GM12875 (cell line): ENCODE measurements around the gene ZNF468.
"Not testable (repeated sequence)": the region's sequence is repeated elsewhere in the genome, so short reads cannot be mapped to it uniquely, and the experiment has no call there.

Source experiments
- H3K4me3 ChIP-seq: one replicate; pipeline ENCODE4 v1.5.1; 2011; ENCODE audit warnings: low read depth, low read length, control low read depth
- TF ChIP-seq, protein P1 (sequence below): IDR thresholded peaks from 2 replicates; pipeline ENCODE4 v1.5.1; 2011; ENCODE audit warnings: low read depth, mild to moderate bottlenecking, control low read depth, inconsistent platforms, low read length, moderate library complexity, borderline replicate concordance; ENCODE audit not compliant: insufficient read depth

ZNF468 gene

DNA sequence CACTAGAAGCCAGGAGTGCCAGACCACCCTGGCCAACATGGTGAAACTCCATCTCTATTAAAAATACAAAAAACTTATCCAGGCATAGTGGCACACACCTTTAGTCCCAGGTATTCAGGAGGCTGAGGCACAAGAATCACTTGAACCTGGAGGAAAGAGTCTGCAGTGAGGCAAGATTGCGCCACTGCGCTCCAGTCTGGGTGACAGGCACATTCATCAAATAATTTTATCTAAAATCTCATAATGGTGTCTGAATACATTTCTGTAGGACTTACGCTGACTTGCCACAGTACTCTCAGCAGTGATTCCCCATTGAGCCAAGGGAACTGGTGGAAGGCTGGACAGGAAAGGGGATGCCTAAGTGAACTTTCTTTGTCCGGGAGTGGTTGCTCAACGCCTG lies 31.7 kb downstream of the ZNF468 start:
- TF ChIP-seq, protein P1, sequence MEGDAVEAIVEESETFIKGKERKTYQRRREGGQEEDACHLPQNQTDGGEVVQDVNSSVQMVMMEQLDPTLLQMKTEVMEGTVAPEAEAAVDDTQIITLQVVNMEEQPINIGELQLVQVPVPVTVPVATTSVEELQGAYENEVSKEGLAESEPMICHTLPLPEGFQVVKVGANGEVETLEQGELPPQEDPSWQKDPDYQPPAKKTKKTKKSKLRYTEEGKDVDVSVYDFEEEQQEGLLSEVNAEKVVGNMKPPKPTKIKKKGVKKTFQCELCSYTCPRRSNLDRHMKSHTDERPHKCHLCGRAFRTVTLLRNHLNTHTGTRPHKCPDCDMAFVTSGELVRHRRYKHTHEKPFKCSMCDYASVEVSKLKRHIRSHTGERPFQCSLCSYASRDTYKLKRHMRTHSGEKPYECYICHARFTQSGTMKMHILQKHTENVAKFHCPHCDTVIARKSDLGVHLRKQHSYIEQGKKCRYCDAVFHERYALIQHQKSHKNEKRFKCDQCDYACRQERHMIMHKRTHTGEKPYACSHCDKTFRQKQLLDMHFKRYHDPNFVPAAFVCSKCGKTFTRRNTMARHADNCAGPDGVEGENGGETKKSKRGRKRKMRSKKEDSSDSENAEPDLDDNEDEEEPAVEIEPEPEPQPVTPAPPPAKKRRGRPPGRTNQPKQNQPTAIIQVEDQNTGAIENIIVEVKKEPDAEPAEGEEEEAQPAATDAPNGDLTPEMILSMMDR, result no peak

DNA sequence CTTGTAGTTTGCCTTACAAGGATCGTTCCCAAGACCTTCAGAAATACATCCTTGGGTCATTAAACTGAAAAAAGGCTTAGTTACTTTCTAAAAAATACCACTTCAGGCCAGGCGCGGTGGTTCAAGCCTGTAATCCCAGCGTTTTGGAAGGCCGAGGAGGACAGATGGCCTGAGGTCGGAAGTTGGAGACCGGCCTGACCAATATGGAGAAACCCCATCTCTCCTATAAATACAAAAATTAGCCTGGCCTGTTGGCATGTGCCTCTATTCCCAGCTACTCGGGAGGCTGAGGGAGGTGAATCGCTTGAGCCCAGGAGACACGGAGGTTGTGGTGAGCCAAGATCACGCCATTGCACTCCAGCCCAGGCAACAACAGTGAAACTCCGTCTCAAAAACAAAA lies 33.7 kb downstream of the ZNF468 start:
- H3K4me3 ChIP-seq, result no peak overlapping the region
- TF ChIP-seq, protein P1, result no peak

More for the DNA sequence above, 31.7 kb downstream of the ZNF468 start:
- H3K4me3 ChIP-seq, result no peak overlapping the region

DNA sequence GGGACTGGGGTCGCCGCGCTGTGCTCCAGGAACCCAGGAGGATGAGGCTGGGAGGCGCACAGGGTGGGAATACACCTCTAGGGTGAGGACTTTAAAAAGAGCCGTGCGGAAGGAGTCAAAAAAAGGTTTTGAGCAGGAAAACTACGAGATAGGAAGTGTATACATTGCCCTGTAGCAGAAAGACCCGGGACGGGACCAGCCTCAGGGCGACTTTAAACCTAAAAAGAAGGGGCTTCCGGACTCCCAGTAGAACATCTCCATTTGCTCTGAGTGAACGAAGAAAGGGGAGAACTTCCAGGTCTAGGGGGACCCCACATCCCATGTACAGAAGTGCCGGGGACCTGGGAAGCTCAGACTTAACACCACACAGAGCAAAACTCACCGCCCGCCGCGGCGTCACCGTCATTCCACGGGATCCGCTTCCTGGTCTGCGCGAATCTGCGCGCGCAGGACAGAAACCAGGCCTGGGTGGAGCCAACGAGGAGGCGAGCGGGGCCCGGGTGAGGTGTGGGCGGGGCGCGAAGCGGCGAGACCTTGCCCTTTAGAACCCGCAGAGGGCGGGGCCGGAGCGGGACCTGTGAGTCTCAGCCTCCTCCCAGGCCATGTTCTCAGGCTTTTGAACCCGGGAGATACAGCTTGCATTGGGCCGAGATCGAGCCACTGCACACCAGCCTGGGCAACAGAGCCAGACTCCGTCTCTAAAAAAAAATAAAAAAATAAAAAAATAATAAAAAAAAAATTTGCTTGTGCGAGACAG lies 36.0 kb downstream of the ZNF468 start, which contains the start of gene ZNF28:
Gene ZNF28, minus strand, starts transcription at position 430 of the 757 bp plus-strand sequence. CDS start 3,675 bp downstream, outside the sequence.
- peak within 1 kb of the TSS; percentile 64 for H3K4me3 ChIP-seq

DNA sequence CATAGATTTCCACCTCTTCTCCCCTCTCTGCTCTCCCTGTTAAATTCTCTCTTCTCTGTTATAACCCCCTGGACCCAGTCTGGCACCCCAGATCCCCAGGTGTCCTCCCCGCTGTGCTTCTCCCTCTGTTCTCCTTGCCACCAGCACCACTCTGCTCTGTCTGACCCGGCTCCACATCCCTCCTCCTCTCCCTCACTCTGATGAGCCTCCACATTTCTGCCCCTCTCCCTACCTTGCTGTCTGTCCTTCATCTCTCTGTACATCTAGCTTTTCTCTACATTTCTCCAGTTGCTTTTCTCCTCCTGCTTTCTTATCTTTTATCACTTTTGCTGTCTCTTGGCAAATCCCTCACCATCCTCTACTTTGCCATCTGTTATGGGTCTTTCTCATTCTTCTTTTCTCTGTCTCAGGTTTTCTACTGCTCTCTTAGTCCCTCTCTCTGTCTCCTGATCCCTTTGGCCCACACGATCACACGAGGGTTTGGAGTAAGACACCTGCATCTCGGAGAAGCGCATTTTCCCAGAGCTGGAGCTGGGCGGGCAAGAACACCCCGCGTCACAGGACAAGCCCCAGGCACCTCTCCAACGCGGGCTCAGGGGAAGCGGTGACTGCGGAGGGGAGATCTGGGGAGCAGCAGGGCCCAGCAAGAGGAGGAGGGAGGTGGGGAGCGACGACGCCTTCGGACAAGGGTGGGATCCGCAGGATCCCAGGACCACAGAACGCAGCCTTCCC lies 36.8 kb downstream of the ZNF468 start:
- H3K4me3 ChIP-seq, result peak overlapping the region; percentile 64

DNA sequence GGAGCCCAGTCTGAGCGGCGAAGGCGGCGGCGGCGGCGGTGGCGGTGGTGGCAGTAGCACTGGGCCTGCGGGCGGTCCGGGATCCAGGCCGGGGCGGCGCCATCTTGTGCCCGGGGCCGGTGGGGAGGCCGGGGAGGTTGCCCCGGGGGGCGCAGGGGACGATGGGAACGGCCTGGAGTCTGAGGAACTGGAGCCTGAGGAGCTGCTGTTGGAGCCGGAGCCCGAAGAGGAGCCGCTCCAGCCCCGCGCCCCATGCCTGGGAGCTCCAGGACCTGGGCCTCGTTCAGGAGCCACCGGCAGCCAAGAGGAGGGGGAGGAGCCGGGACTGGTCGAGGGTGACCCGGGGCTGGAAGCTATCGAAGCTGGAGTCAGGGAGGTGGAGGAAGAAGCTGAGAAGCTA lies 47.6 kb downstream of the ZNF468 start:
- H3K4me3 ChIP-seq, result no peak overlapping the region
- TF ChIP-seq, protein P1, result no peak

DNA sequence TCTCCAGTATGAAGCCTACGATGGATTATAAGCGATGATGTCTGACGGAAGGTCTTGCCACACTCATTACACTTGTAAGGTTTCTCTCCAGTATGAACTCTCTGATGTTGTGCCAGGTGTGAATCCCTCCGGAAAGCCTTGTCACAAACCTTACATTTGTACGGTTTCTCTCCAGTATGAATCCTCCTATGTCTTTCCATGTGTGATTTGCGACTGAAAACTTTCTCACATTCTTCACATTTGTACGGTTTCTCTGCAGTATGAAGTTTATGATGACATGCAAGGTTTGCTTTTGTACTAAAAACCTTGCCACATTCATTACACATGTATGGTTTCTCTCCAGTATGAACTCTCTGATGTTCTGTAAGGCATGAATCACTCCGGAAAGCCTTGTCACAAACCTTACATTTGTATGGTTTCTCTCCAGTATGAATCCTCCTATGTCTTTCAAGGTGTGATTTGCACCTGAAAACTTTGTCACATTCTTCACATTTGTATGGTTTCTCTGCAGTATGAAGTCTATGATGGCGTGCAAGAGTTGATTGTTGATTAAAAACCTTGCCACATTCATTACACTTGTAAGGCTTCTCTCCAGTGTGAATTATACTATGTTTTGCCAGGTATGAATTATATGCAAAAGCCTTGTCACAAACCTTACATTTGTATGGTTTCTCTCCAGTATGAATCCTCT lies 57.3 kb downstream of the ZNF468 start:
- not testable (repeated sequence) for H3K4me3 ChIP-seq

DNA sequence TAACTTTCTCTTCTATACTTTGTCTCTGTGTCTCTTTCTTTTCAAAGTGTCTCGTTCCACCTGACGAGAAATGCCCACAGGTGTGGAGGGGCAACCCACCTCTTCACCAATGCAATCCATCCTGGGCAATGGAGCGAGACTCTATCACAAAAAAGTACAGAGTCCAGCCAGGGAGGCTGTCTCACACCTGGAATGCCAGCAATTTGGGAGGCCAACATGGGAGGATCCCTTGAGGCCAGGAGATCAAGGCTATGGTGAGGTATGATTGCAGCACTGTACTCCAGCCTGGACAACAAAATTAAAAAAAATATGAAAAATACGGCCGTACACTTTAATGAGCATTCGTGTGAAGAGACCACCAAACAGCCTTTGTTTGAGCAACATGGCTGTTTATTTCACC lies 68.0 kb downstream of the ZNF468 start:
- H3K4me3 ChIP-seq, result no peak overlapping the region
- TF ChIP-seq, protein P1, result no peak
